DOHH2 (cell line): ENCODE results near the gene UVRAG.

ENCODE experiments used
- H3F3A ChIP-seq: fragments of 200-600 bp; sonication (generic), shearing (Covaris generic); 2 replicates; pipeline ENCODE4 v1.6.0; 2016; ENCODE audit warnings: antibody characterized with exemption, mild to moderate bottlenecking; ENCODE audit not compliant: control insufficient read depth, insufficient read depth
- H3K27ac ChIP-seq: fragments of 200-600 bp; sonication (generic); 2 replicates; pipeline ENCODE4 v1.5.1; 2014; ENCODE audit warnings: low read depth, mild to moderate bottlenecking, low read length, moderate library complexity
- H3K27me3 ChIP-seq: fragments of 200-600 bp; sonication (generic); 2 replicates; pipeline ENCODE4 v1.6.1; 2014; ENCODE audit warnings: mild to moderate bottlenecking, low read length, mixed read lengths; ENCODE audit not compliant: control insufficient read depth
- H3K36me3 ChIP-seq: fragments of 200-600 bp; sonication (generic); 2 replicates; pipeline ENCODE4 v1.6.1; 2014; ENCODE audit warnings: mild to moderate bottlenecking, low read length, moderate library complexity, mixed read lengths; ENCODE audit not compliant: control insufficient read depth
- H3K4me1 ChIP-seq: fragments of 200-600 bp; sonication (generic); 2 replicates; pipeline ENCODE4 v1.6.1; 2014; ENCODE audit warnings: mild to moderate bottlenecking, low read length, mixed read lengths; ENCODE audit not compliant: control insufficient read depth
- H3K4me2 ChIP-seq: fragments of 200-600 bp; sonication (generic); 2 replicates; pipeline ENCODE4 v1.6.0; 2014; ENCODE audit warnings: mild to moderate bottlenecking, low read length, moderate library complexity
- H3K4me3 ChIP-seq: fragments of 200-600 bp; sonication (generic); 2 replicates; pipeline ENCODE4 v1.5.1; 2014; ENCODE audit warnings: mild to moderate bottlenecking, low read length, mixed read lengths
- H3K79me2 ChIP-seq: fragments of 200-600 bp; sonication (generic); 2 replicates; pipeline ENCODE4 v1.6.1; 2014; ENCODE audit warnings: mild to moderate bottlenecking, low read length, mixed read lengths; ENCODE audit not compliant: control insufficient read depth
- H3K9me2 ChIP-seq: fragments of 200-600 bp; sonication (generic); replicated peaks from 2 replicates; pipeline ENCODE4 v1.6.1; 2014; ENCODE audit warnings: mild to moderate bottlenecking, low read length, mixed read lengths; ENCODE audit not compliant: control insufficient read depth
- H3K9me3 ChIP-seq: fragments of 200-600 bp; sonication (generic); 2 replicates; pipeline ENCODE4 v1.6.1; 2014; ENCODE audit warnings: antibody characterized with exemption, low read length, mixed read lengths; ENCODE audit not compliant: control insufficient read depth, insufficient read depth
- H4K20me1 ChIP-seq: fragments of 200-600 bp; sonication (generic); 2 replicates; pipeline ENCODE4 v1.6.0; 2014; ENCODE audit warnings: low read depth, mild to moderate bottlenecking, antibody characterized with exemption, low read length, moderate library complexity; ENCODE audit not compliant: control insufficient read depth, insufficient read depth
- CTCF ChIP-seq: fragments of 200-600 bp; sonication (generic); IDR thresholded peaks from one replicate; pipeline ENCODE4 v1.5.1; 2014; ENCODE audit warnings: antibody characterized with exemption, mild to moderate bottlenecking, low read depth, low read length; ENCODE audit not compliant: poor library complexity, severe bottlenecking
- EZH2phosphoT487 ChIP-seq: fragments of 200-600 bp; sonication (generic); IDR thresholded peaks from 2 replicates; pipeline ENCODE4 v1.6.1; 2017; ENCODE audit warnings: borderline replicate concordance, mild to moderate bottlenecking, antibody characterized with exemption, low read length, moderate library complexity, mixed read lengths

The UVRAG gene

DNA sequence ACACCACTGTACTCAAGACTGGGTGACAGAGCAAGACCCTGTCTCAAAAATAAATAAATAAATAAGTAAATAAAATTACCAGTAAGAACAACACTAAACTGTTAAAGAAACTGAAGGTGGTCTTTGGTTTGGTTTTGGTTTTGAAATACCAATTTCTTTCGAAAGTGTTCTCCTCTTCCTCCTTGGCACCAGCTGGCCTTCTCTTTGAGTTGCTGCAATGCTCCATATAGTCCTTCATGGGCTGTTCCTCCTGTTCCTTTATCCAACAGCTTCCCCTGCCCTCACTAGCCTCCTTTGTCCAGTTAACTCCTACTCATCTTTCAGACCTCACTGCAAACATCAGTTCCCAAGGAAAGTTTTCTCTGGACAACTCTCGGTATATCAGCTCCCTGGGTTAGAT is 5.0 kb upstream of the UVRAG start:
- no peak for TF ChIP-seq CTCF
- TF ChIP-seq EZH2phosphoT487: no peak
- Histone ChIP-seq H3K79me2 (peaks cover 29% of the 10 kb centered on the region), H3K9me3 (no peaks in the 10 kb centered on the region), H3F3A (peaks cover 13% of the 10 kb centered on the region), H3K4me2 (peak overlapping the region; percentile 73), H3K36me3 (no peaks in the 10 kb centered on the region), H3K27me3 (no peaks in the 10 kb centered on the region), H3K27ac (peak overlapping the region; percentile 50), H3K4me3 (peak overlapping the region; percentile 69), H4K20me1 (no peaks in the 10 kb centered on the region), H3K4me1 (peaks cover 77% of the 10 kb centered on the region), H3K9me2 (no peaks in the 10 kb centered on the region)

DNA sequence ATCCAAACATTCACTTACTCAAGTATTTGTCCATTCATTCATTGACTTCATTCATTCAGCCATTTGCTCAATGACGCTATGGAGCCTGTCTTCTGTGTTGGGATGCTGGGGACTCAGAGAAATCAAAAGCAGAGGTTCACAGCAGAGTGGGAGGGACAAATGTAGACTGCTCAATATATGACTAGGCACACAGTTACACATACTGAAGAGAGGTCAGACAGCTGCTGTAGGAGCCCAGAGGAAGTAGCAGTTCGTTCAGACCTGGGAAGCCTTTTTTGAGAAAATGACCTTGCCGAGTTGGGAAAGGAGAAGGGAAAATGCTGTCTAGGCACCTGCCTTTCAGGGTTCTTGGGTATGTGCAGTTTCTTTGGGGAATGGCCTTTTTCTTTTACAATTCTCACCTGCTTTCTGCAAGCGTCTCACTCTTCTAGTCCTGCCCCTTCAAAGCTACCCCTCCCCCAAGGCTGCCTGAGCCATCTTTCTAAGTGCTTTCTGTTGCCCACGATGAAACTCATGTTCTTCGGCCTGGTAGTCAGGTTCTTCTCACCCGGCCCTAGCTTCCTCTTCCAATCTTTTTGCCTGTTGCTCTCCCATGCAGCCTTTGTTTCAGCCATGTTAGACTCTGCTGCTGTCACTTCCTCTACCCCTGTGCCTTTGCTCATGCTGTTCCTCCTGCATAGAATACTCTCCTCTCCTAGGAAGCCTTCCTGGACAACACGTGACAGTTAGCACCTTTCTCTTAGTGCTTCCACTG is 4.2 kb upstream of the UVRAG start:
- Histone ChIP-seq H3K9me3 (no peaks in the 10 kb centered on the region), H3K9me2 (no peaks in the 10 kb centered on the region), H3K27me3 (no peaks in the 10 kb centered on the region), H3K79me2 (peaks cover 37% of the 10 kb centered on the region), H3F3A (peaks cover 6% of the 10 kb centered on the region), H3K4me3 (peak overlapping the region; percentile 69), H3K4me2 (peak overlapping the region; percentile 73), H3K36me3 (peaks cover 7% of the 10 kb centered on the region), H4K20me1 (no peaks in the 10 kb centered on the region), H3K27ac (peak overlapping the region; percentile 50), H3K4me1 (peaks cover 77% of the 10 kb centered on the region)
- TF ChIP-seq EZH2phosphoT487: no peak
- TF ChIP-seq CTCF: no peak

DNA sequence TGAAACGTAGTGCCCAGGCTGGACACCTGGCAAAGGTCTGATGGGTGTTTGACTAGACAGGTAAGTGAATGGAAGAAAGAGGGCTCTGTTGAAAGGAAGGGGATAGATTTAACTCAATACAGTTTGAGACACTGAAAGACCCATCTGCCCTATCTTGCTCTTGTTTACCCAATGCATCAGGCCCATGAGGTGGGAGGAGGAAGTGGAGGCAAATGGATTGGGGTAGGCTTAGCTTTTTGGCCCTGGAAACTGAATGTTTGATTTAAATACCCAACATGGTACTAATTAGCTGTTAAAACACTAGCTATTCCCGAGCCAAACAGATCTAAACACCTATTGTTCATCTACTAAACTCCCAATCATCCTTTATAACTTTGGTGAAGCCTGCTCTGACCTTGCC is 3.5 kb upstream of the UVRAG start:
- Histone ChIP-seq H3K4me1 (peaks cover 73% of the 10 kb centered on the region), H3K27ac (peak overlapping the region; percentile 50), H3K9me2 (no peaks in the 10 kb centered on the region), H3K9me3 (no peaks in the 10 kb centered on the region), H3K4me3 (peak overlapping the region; percentile 69), H3K79me2 (peaks cover 44% of the 10 kb centered on the region), H4K20me1 (no peaks in the 10 kb centered on the region), H3K36me3 (peaks cover 14% of the 10 kb centered on the region), H3F3A (peaks cover 3% of the 10 kb centered on the region), H3K4me2 (peak overlapping the region; percentile 73), H3K27me3 (no peaks in the 10 kb centered on the region)
- no peak for TF ChIP-seq EZH2phosphoT487
- no peak for TF ChIP-seq CTCF
